ENCODE results near the gene MNS1. TPM values are rescaled to one million over a fixed set of nuclear protein-coding genes. Genes with fewer than 3 reads are reported as not detected.
"Not testable (repeated sequence)": the region's sequence is repeated elsewhere in the genome, so short reads cannot be mapped to it uniquely, and the experiment has no call there.

MNS1 gene
- 5.1 TPM for polyA plus RNA-seq (ENCODE audit: insufficient read length)

GRCh38 chr15:56464893-56465520 lies at the start of gene MNS1:
Gene MNS1, minus strand, starts transcription at chr15:56465137. Its CDS starts 165 bp downstream, at chr15:56464972.
- DNase-seq = peak; percentile 97

- peak; percentile 57 for DNase-seq
Measured at GRCh38 chr15:56496635-56497034, 31.7 kb upstream of the MNS1 start.

GRCh38 chr15:56495533-56495932 lies 30.6 kb upstream of the MNS1 start:
- no peak for DNase-seq

GRCh38 chr15:56495053-56495452 lies 30.1 kb upstream of the MNS1 start:
- DNase-seq = no peak

GRCh38 chr15:56492791-56493555 lies 28.0 kb upstream of the MNS1 start:
- no peak for DNase-seq

GRCh38 chr15:56492236-56492635 lies 27.3 kb upstream of the MNS1 start:
- no peak for DNase-seq

GRCh38 chr15:56491110-56491722 lies 26.3 kb upstream of the MNS1 start:
- peak; percentile 76 for DNase-seq

- no peak for DNase-seq
Measured at GRCh38 chr15:56490461-56490860, 25.5 kb upstream of the MNS1 start.

- DNase-seq = not testable (repeated sequence)
Measured at GRCh38 chr15:56486206-56486605, 21.3 kb upstream of the MNS1 start.

- DNase-seq = not testable (repeated sequence)
Measured at GRCh38 chr15:56485426-56485825, 20.5 kb upstream of the MNS1 start.

GRCh38 chr15:56484287-56484686 lies 19.4 kb upstream of the MNS1 start:
- DNase-seq = no peak

GRCh38 chr15:56475351-56475750 lies 10.4 kb upstream of the MNS1 start:
- no peak for DNase-seq

- DNase-seq = no peak
Measured at GRCh38 chr15:56473017-56473416, 8.1 kb upstream of the MNS1 start.

GRCh38 chr15:56472278-56472677 lies 7.3 kb upstream of the MNS1 start:
- DNase-seq = no peak

GRCh38 chr15:56471440-56472069 lies 6.6 kb upstream of the MNS1 start:
- DNase-seq = no peak

- DNase-seq = no peak
Measured at GRCh38 chr15:56469483-56469882, 4.5 kb upstream of the MNS1 start.

- DNase-seq = no peak
Measured at GRCh38 chr15:56468401-56468800, 3.5 kb upstream of the MNS1 start.

- DNase-seq = no peak
Measured at GRCh38 chr15:56467616-56468015, 2.7 kb upstream of the MNS1 start.

- no peak for DNase-seq
Measured at GRCh38 chr15:56460947-56461346, 4.0 kb downstream of the MNS1 start.

- no peak for DNase-seq
Measured at GRCh38 chr15:56460071-56460470, 4.9 kb downstream of the MNS1 start.

GRCh38 chr15:56459096-56459495 lies 5.8 kb downstream of the MNS1 start:
- DNase-seq = no peak

GRCh38 chr15:56456229-56456628 lies 8.7 kb downstream of the MNS1 start:
- DNase-seq = no peak

- DNase-seq = no peak
Measured at GRCh38 chr15:56454836-56455235, 10.1 kb downstream of the MNS1 start.

Measured in hindlimb muscle (tissue), 1 donor.